Fibroblast of lung (primary cell): ENCODE measurements around the gene MTF2.

Experiments
- EZH2 ChIP-seq: IDR thresholded peaks from 2 replicates; pipeline ENCODE4 v1.5.1; 2012; ENCODE audit warnings: low read length, control low read depth, mild to moderate bottlenecking; ENCODE audit errors: missing control alignments
- TF ChIP-seq, protein P1 (sequence below), 2 donors: IDR thresholded peaks in 1 of 2; conservative IDR thresholded peaks in 1 of 2; 1 replicate in 1 of 2; 2 replicates in 1 of 2; pipeline ENCODE4 v1.5.1; 2011 to 2012; ENCODE audit warnings: low read length in 2 of 2, control low read depth in 1 of 2, inconsistent platforms in 1 of 2, low read depth in 1 of 2, mild to moderate bottlenecking in 1 of 2

DNA sequence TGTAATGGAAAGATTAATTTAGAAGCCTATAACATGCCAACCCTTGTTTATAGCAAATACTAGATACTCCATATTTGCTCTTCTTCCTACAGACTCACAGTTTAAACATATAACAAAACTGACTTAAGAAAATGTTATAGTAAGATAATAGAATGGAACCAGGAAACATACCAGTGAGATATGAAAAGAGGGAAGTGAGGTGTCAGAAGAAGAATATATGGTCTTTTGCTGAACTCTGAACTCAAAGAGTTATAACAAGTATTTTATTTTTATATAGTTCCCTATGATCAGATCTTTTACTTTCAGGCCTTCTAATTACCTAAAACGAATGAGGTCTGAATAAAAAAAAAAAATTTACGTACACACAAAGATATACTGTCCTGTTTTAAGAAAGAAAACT is 80.3 kb downstream of the MTF2 start:
- TF ChIP-seq, protein P1, sequence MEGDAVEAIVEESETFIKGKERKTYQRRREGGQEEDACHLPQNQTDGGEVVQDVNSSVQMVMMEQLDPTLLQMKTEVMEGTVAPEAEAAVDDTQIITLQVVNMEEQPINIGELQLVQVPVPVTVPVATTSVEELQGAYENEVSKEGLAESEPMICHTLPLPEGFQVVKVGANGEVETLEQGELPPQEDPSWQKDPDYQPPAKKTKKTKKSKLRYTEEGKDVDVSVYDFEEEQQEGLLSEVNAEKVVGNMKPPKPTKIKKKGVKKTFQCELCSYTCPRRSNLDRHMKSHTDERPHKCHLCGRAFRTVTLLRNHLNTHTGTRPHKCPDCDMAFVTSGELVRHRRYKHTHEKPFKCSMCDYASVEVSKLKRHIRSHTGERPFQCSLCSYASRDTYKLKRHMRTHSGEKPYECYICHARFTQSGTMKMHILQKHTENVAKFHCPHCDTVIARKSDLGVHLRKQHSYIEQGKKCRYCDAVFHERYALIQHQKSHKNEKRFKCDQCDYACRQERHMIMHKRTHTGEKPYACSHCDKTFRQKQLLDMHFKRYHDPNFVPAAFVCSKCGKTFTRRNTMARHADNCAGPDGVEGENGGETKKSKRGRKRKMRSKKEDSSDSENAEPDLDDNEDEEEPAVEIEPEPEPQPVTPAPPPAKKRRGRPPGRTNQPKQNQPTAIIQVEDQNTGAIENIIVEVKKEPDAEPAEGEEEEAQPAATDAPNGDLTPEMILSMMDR (conservative IDR thresholded peaks at IDR 0.05 in 1 of 2, IDR thresholded peaks at IDR 0.05 in 1 of 2; ENCODE audit: low read depth in 1 of 2, low read length in 2 of 2): no peak
- no peak for TF ChIP-seq EZH2
